GM21360 (cell line): Measurements from ENCODE around the gene PNRC2.
"Not testable (repeated sequence)": the region's sequence is repeated elsewhere in the genome, so short reads cannot be mapped to it uniquely, and the experiment has no call there.

Source experiments
- ATAC-seq: cut with Tn5 transposase; IDR thresholded peaks from one replicate; pipeline ENCODE4 v1.9.1; 2021; ENCODE audit warnings: mild to moderate bottlenecking, moderate library complexity; ENCODE audit not compliant: unreplicated experiment

Gene PNRC2

GRCh38 chr1:23987038-23987437, 27.4 kb downstream of the PNRC2 start:
- not testable (repeated sequence) for ATAC-seq

GRCh38 chr1:23989263-23989662, 29.6 kb downstream of the PNRC2 start:
- ATAC-seq: no peak

- ATAC-seq: not testable (repeated sequence)
Observed at GRCh38 chr1:23992011-23992410, 32.4 kb downstream of the PNRC2 start.

- ATAC-seq: no peak
Observed at GRCh38 chr1:23995431-23995837, 35.8 kb downstream of the PNRC2 start.

- no peak for ATAC-seq
Observed at GRCh38 chr1:23996700-23997229, 37.1 kb downstream of the PNRC2 start.

GRCh38 chr1:23997812-23998211, 38.2 kb downstream of the PNRC2 start:
- no peak for ATAC-seq

GRCh38 chr1:23999156-23999671, 39.6 kb downstream of the PNRC2 start:
- no peak for ATAC-seq

- no peak for ATAC-seq
Observed at GRCh38 chr1:24002695-24003094, 43.1 kb downstream of the PNRC2 start.

GRCh38 chr1:24003331-24003972, 43.8 kb downstream of the PNRC2 start:
- no peak for ATAC-seq

GRCh38 chr1:24004132-24004531, 44.5 kb downstream of the PNRC2 start:
- ATAC-seq: no peak

- ATAC-seq: no peak
Observed at GRCh38 chr1:24005163-24005562, 45.5 kb downstream of the PNRC2 start.

GRCh38 chr1:24007079-24007478, 47.5 kb downstream of the PNRC2 start:
- no peak for ATAC-seq

GRCh38 chr1:24008574-24009184, 49.1 kb downstream of the PNRC2 start:
- ATAC-seq: not testable (repeated sequence)

GRCh38 chr1:24009406-24009805, 49.8 kb downstream of the PNRC2 start:
- no peak for ATAC-seq

GRCh38 chr1:24010650-24011049, 51.0 kb downstream of the PNRC2 start:
- no peak for ATAC-seq

- ATAC-seq: not testable (repeated sequence)
Observed at GRCh38 chr1:24012878-24013277, 53.2 kb downstream of the PNRC2 start.
